Small intestine (tissue), 7 donors: ENCODE results near the gene FAM13A. TPM values are rescaled to one million over a fixed set of nuclear protein-coding genes. Genes with fewer than 3 reads are reported as not detected.
A peak's percentile ranks its signal among the peaks of the same experiment; 100 is the strongest.

Experiments used
- DNase-seq, 2 donors: peaks; one replicate each; pipeline versions ENCODE4 v3.0.0 to v3.0.0-alpha.2; 2013
- FAIRE-seq: peaks from 2 replicates; lab custom pipeline; 2012; peaks lifted over from hg19 to GRCh38; lab: Jason Lieb, UNC
- H3K27ac ChIP-seq, 3 donors: one replicate each; pipeline ENCODE4 v1.5.1; 2013; ENCODE audit warnings: low read length in 2 of 3, mild to moderate bottlenecking in 2 of 3, control low read depth in 1 of 3, inconsistent platforms in 1 of 3, low read depth in 1 of 3, moderate library complexity in 1 of 3
- H3K27me3 ChIP-seq, 3 donors: one replicate each; pipeline ENCODE4 v1.6.1; 2013; ENCODE audit warnings: low read length in 3 of 3, inconsistent platforms in 1 of 3; ENCODE audit not compliant: control insufficient read depth in 3 of 3, insufficient read depth in 3 of 3
- H3K36me3 ChIP-seq, 3 donors: one replicate each; pipeline ENCODE4 v1.6.1; 2013; ENCODE audit warnings: low read length in 3 of 3, inconsistent platforms in 1 of 3, low read depth in 1 of 3, mild to moderate bottlenecking in 1 of 3, moderate library complexity in 1 of 3; ENCODE audit not compliant: control insufficient read depth in 3 of 3, insufficient read depth in 2 of 3
- H3K4me1 ChIP-seq, 3 donors: one replicate each; pipeline ENCODE4 v1.6.1; 2013; ENCODE audit warnings: low read length in 2 of 3, inconsistent platforms in 1 of 3, low read depth in 1 of 3, mild to moderate bottlenecking in 1 of 3, moderate library complexity in 1 of 3; ENCODE audit not compliant: control insufficient read depth in 3 of 3, insufficient read depth in 2 of 3
- H3K4me3 ChIP-seq, 3 donors: one replicate each; pipeline ENCODE4 v1.5.1; 2013; ENCODE audit warnings: low read length in 3 of 3, control low read depth in 1 of 3, inconsistent platforms in 1 of 3, low read depth in 1 of 3, mild to moderate bottlenecking in 1 of 3, moderate library complexity in 1 of 3
- H3K9me3 ChIP-seq, 2 donors: one replicate each; pipeline ENCODE4 v1.6.1; 2013; ENCODE audit warnings: low read depth in 1 of 2, low read length in 1 of 2; ENCODE audit not compliant: control insufficient read depth in 2 of 2, insufficient read depth in 1 of 2
- WGBS, 3 donors: extraction: QIAGEN DNeasy Blood & Tissue Kit; methylation state at CpG; one replicate each; pipeline ENCODE4 v1.1.7; 2013; 5-methylcytosine and 5-hydroxymethylcytosine counted together
- polyA plus RNA-seq, 4 donors: library from polyadenylated mRNA; stranded (reverse) in 3 of 4; unstranded in 1 of 4; fragments of 200-250 nt in 3 of 4; fragments of 120-200 nt in 1 of 4; gene quantifications; one replicate each; pipeline versions ENCODE4 v1.2.1 to v1.2.3, GENCODE V29; 2013
- donor health status: healthy with polysubstance abuse.
- donor health status: control.
- donor health status: control.
- donor health status: Bipolar disorder and iron deficiency.
- donor health status: healthy.

Gene FAM13A
- polyA plus RNA-seq, 4 donors = 11.2 to 81.0 (median 58.4) TPM

DNA sequence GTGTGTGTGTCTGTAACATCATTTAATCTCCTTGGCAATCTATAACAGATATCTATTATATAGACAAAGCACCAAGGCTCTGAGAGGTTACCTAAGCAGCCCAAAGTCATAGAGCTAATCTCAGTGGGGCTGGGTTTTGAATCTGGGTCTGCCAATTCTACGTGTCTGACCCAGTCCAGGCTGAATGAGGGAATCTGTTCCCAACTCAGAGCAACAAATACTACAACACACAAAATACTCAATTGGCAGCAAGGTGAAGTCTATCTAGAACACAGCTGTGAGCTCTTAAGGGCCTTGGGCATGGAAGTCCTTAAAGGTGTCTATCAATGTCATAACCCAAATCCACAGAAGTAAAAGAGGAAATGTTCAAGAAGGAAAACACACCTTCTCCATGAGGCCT, 311.8 kb downstream of the FAM13A start:
- Histone ChIP-seq H3K27me3 (no peaks in the 10 kb centered on the region), H3K9me3 (no peaks in the 10 kb centered on the region), H3K4me1 (no peaks in the 10 kb centered on the region), H3K36me3 (peaks cover 8 to 36% (median 35%) of the 10 kb centered on the region in 3 donors), H3K27ac (no peak overlapping the region), H3K4me3 (no peak overlapping the region)
- FAIRE-seq (no peak), DNase-seq (no peak)
- WGBS, 3 donors = 79 to 100% (median 85%) methylated on average over 1 of the region's 1 CpG

DNA sequence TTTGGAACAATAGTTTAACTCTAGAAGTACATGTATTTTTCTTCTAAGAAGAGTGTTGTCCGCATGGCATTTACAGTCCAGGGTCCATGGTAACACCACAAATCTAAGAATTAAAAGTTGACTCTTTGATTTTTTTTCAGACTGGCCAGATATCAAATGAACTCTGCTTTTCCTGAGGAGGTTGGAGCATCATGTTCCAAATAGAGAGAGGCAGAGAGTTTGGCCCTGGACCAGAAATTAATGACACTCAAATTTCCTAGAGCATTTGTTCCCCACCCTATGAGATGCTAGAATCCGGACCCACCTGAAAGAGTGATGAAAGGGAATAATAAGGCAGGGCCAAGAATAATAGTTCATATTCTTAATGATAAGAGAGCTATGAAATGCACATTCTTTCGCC, 312.4 kb downstream of the FAM13A start:
- peaks cover 2 to 33% (median 29%) of the 10 kb centered on the region in 3 donors for H3K36me3 ChIP-seq

GRCh38 chr4:88743696-88744095, 313.3 kb downstream of the FAM13A start:
- WGBS, 3 donors = 94 to 97% (median 95%) methylated on average over 3 of the region's 3 CpGs
- Histone ChIP-seq H3K9me3 (no peaks in the 10 kb centered on the region), H3K27me3 (no peaks in the 10 kb centered on the region), H3K36me3 (peaks cover 3 to 31% (median 22%) of the 10 kb centered on the region in 3 donors), H3K4me3 (no peak overlapping the region), H3K27ac (no peak overlapping the region), H3K4me1 (peaks cover 0 to 5% (median 0%) of the 10 kb centered on the region in 3 donors)
- DNase-seq (no peak), FAIRE-seq (no peak)

More for the DNA sequence above, 312.4 kb downstream of the FAM13A start:
- Histone ChIP-seq H3K9me3 (no peaks in the 10 kb centered on the region), H3K4me3 (no peak overlapping the region), H3K27me3 (no peaks in the 10 kb centered on the region), H3K4me1 (no peaks in the 10 kb centered on the region), H3K27ac (no peak overlapping the region)
- DNase-seq = no peak
- no peak for FAIRE-seq
- WGBS, 3 donors = 88 to 93% (median 89%) methylated on average over 3 of the region's 3 CpGs

GRCh38 chr4:88742561-88742960, 314.4 kb downstream of the FAM13A start:
- Histone ChIP-seq H3K27me3 (no peaks in the 10 kb centered on the region), H3K9me3 (no peaks in the 10 kb centered on the region), H3K4me1 (peaks cover 0 to 16% (median 0%) of the 10 kb centered on the region in 3 donors), H3K36me3 (peaks cover 4 to 35% (median 20%) of the 10 kb centered on the region in 3 donors), H3K27ac (no peak overlapping the region), H3K4me3 (no peak overlapping the region)
- WGBS, 3 donors = 56 to 72% (median 72%) methylated on average over 2 of the region's 2 CpGs
- FAIRE-seq (no peak), DNase-seq (no peak)

DNA sequence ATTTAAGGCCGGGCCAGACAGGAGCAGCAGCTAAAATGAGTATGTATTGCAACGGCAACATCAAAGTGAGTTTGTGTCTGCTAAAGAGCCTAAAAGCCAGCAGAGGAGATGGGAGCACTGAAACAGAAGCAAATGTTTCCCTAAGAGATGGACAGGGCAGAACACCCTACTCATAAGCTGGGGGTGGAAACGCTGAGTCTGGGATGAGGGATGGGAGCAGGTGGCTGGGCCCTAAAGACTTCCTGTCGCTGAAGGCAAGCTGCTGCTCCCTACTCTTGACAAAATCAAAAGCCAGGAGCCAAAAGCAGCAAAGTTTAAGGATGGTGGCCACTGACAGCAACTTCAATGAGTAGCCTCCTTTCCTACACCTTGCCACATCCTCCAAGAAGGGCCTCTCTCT, 318.8 kb downstream of the FAM13A start:
- peaks cover 4 to 36% (median 23%) of the 10 kb centered on the region in 3 donors for H3K36me3 ChIP-seq
- no peaks in the 10 kb centered on the region for H3K9me3 ChIP-seq
- H3K27ac ChIP-seq = peak overlapping the region in 1 of 3 donors; percentile 43
- H3K27me3 ChIP-seq = no peaks in the 10 kb centered on the region
- H3K4me3 ChIP-seq = no peak overlapping the region
- H3K4me1 ChIP-seq = peaks cover 0 to 17% (median 4%) of the 10 kb centered on the region in 3 donors
- FAIRE-seq (no peak), DNase-seq (no peak)
- 74 to 82% (median 78%) methylated on average over 4 of the region's 4 CpGs for WGBS, 3 donors

DNA sequence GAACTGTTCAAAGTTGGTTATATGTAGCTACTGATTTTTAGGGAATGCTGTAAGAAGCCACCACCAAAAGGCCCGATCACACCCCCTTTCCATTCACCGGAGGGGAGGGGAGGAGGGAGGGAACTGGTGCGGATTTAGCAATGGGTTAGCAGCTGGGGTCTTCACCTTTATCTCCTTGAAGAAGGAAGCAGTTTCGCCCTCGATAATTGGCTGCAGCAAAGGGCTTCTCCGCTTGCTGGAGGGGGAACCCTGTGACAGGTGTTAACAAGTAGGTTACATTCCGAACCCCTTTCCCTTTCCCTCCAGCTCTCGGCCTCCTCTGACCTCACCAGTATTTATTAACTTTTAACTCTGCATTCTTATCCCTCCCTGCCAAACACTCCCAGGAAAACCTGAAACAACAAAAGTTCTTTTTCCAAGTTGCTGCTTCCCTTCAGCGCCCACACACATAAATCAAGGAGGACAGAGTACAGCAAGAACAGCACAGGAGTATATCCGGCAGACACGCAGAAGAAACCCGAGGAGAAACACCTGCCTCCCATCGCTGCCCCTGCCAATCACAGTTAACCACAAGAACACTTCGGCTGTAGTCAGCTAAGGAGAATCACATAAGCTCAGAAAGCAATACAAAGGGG, 319.6 kb downstream of the FAM13A start:
- Histone ChIP-seq H3K27me3 (no peaks in the 10 kb centered on the region), H3K4me3 (no peak overlapping the region), H3K4me1 (peaks cover 0 to 17% (median 4%) of the 10 kb centered on the region in 3 donors), H3K36me3 (peaks cover 4 to 39% (median 23%) of the 10 kb centered on the region in 3 donors), H3K9me3 (no peaks in the 10 kb centered on the region), H3K27ac (peak overlapping the region in 2 of 3 donors; percentile 32 to 43)
- FAIRE-seq (no peak), DNase-seq (peak; percentile 41 to 67)
- 18 to 37% (median 28%) methylated on average over 14 of the region's 14 CpGs for WGBS, 3 donors

DNA sequence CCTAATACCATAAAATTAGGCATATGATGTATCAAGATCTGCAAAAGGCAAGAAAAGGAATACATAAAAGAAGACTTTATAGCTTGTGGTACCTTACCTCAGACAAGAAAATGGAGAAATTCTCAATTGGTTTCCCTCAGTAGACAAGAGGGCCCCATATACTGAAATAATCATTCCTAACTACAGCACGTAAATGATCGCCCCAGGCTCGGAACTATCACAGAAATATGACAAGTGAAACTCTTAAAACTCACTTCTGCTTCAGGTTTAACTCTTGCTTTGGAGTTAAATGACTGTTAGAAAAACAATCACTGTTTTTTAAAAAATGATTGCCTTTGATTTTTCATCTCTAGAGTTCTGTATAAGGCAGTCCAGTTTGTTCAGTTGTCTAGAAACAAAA, 320.7 kb downstream of the FAM13A start:
- 86 to 95% (median 89%) methylated on average over 3 of the region's 3 CpGs for WGBS, 3 donors
- FAIRE-seq (no peak), DNase-seq (no peak)
- no peak overlapping the region for H3K4me3 ChIP-seq
- H3K27ac ChIP-seq = no peak overlapping the region
- peaks cover 7 to 39% (median 24%) of the 10 kb centered on the region in 3 donors for H3K36me3 ChIP-seq
- H3K4me1 ChIP-seq = peaks cover 0 to 17% (median 4%) of the 10 kb centered on the region in 3 donors
- no peaks in the 10 kb centered on the region for H3K27me3 ChIP-seq
- no peaks in the 10 kb centered on the region for H3K9me3 ChIP-seq

DNA sequence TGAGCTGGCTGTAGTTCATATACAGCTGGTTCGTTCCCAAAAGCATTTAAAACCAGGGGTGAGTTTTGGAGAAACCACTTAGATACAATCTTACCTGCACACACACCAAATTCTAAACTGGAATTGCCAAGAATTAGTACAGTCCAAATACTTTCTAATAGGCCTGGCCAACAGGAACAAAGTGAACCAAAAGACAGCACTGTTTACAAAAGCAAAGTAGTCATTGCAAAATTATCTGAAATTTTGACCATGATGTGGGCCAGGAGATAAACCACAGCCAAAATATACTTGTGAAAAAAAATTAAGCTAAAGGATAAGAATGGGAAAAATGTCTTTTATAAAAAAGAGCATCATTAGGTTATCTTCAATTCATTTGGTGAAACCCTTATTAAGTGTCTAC, 321.4 kb downstream of the FAM13A start:
- FAIRE-seq (no peak), DNase-seq (no peak)
- Histone ChIP-seq H3K4me3 (no peak overlapping the region), H3K27ac (no peak overlapping the region), H3K9me3 (no peaks in the 10 kb centered on the region), H3K36me3 (peaks cover 11 to 46% (median 29%) of the 10 kb centered on the region in 3 donors), H3K4me1 (peaks cover 0 to 17% (median 4%) of the 10 kb centered on the region in 3 donors), H3K27me3 (no peaks in the 10 kb centered on the region)
- 95 to 100% (median 97%) methylated on average over 1 of the region's 1 CpG for WGBS, 3 donors
